ENCODE data around the gene SUN3. TPM values are rescaled to one million over a fixed set of nuclear protein-coding genes. Genes with fewer than 3 reads are reported as not detected.

SUN3 gene
- total and polyA plus RNA-seq, 2 of the 13 experiments (the other 11 are each of a cell fraction or from before 2014, with no cell fraction given) = not detected

DNA sequence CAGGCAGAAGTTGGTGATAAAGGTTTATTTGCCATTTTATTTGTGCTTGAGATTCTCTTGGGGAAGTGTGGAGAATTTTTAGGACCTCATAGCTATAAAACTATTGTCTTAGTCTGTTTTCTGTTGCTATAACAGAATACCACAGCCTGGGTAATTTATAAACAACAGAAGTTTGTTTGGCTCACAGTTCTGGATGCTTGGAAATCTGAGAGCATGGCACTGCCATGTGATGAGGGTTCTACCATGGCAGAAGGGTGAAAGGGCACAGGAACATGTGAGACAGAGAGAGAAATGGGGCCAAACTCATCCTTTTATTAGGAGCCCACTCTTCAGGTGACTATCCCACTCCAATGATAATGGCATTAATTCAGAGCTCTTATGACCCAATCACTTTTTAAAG, 12.3 kb downstream of the SUN3 start:
- Histone ChIP-seq H3K4me1 (ENCODE audit: insufficient read depth, low read length) (no peaks in the 10 kb centered on the region), H2AFZ (ENCODE audit: low read length) (no peak overlapping the region), H3K9me3 (ENCODE audit: low read length) (no peaks in the 10 kb centered on the region), H3K4me3 (replicated peaks in 1 of 3; ENCODE audit: insufficient read depth in 1 of 3, low read depth in 2 of 3, low read length in 3 of 3) (no peak overlapping the region), H4K20me1 (ENCODE audit: insufficient read depth, low read length) (no peaks in the 10 kb centered on the region), H3K36me3 (replicated peaks in 1 of 2; ENCODE audit: control insufficient read depth in 1 of 2, insufficient read depth in 2 of 2, low read length in 2 of 2) (no peaks in the 10 kb centered on the region), H3K4me2 (ENCODE audit: low read depth, low read length) (no peak overlapping the region), H3K9ac (ENCODE audit: insufficient read depth, low read depth, low read length) (no peak overlapping the region), H3K79me2 (ENCODE audit: insufficient read depth, low read length) (no peaks in the 10 kb centered on the region), H3K27ac (ENCODE audit: extremely low read length, insufficient read depth, low read length) (no peak overlapping the region), H3K27me3 (ENCODE audit: control insufficient read depth in 1 of 2, insufficient read depth in 2 of 2, low read length in 2 of 2) (no peaks in the 10 kb centered on the region)
- ChIA-PET POLR2A (no interaction called here), CTCF (ENCODE audit: low intra/inter-chr PET ratio, low total read pairs) (no interaction called here)
- TF ChIP-seq ZNF549 (CRISPR knock-in tag; IDR thresholded peaks at IDR 0.05) = no peak
- no peak for TF ChIP-seq GTF2F1 (IDR thresholded peaks at IDR 0.05; ENCODE audit: low read length)
- no peak for TF ChIP-seq TBX2 (CRISPR knock-in tag; IDR thresholded peaks at IDR 0.05; ENCODE audit: borderline replicate concordance)
- TF ChIP-seq TEAD2 (CRISPR knock-in tag; IDR thresholded peaks at IDR 0.05) = no peak
- TF ChIP-seq ZNF143 (CRISPR knock-in tag; IDR thresholded peaks at IDR 0.05) = no peak
- TF ChIP-seq KLF15 (CRISPR knock-in tag; IDR thresholded peaks at IDR 0.05; ENCODE audit: borderline replicate concordance) = no peak
- no peak for TF ChIP-seq ZMAT3 (CRISPR knock-in tag; conservative IDR thresholded peaks at IDR 0.05)
- no peak for TF ChIP-seq NFRKB (IDR thresholded peaks at IDR 0.05)
- TF ChIP-seq, protein P1, sequence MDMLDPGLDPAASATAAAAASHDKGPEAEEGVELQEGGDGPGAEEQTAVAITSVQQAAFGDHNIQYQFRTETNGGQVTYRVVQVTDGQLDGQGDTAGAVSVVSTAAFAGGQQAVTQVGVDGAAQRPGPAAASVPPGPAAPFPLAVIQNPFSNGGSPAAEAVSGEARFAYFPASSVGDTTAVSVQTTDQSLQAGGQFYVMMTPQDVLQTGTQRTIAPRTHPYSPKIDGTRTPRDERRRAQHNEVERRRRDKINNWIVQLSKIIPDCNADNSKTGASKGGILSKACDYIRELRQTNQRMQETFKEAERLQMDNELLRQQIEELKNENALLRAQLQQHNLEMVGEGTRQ (IDR thresholded peaks at IDR 0.05; ENCODE audit: low read depth, low read length) = no peak
- TF ChIP-seq, protein P1 (CRISPR knock-in tag; IDR thresholded peaks at IDR 0.05; ENCODE audit: borderline replicate concordance) = no peak
- TF ChIP-seq, protein P2, sequence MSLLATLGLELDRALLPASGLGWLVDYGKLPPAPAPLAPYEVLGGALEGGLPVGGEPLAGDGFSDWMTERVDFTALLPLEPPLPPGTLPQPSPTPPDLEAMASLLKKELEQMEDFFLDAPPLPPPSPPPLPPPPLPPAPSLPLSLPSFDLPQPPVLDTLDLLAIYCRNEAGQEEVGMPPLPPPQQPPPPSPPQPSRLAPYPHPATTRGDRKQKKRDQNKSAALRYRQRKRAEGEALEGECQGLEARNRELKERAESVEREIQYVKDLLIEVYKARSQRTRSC (CRISPR knock-in tag; IDR thresholded peaks at IDR 0.05; ENCODE audit: low read depth) = no peak
- TF ChIP-seq JUNB (CRISPR knock-in tag; IDR thresholded peaks at IDR 0.05; ENCODE audit: borderline replicate concordance) = no peak
- DNase-seq (ENCODE audit: low spot score) (no peak), FAIRE-seq (no peak), ATAC-seq (no peak)
- intact Hi-C loops (cut with micrococcal nuclease; ENCODE audit: unreplicated experiment) (no loop called here), in situ Hi-C loops (cut with HindIII; ENCODE audit: extremely low pct_ligation_motif_present, low pct_unique_long_range_greater_than_20kb) (no loop called here)
- no TSS peak for BruUV-seq (replicated peaks)

Measured in HepG2 (cell line).